SJSA1 (cell line): ENCODE data around the gene CLRN3. TPM values are rescaled to one million over a fixed set of nuclear protein-coding genes. Genes with fewer than 3 reads are reported as not detected.

Experiments
- DNase-seq, 2 experiments: peaks; one replicate each; pipeline ENCODE4 v3.0.0-alpha.2; 2015 to 2020; ENCODE audit warnings: low spot score in 2 of 2, low read depth in 1 of 2
- H3K27ac ChIP-seq: fragments of 250-450 bp; sonication (Bioruptor Pico); 2 replicates; pipeline ENCODE4 v1.5.1; 2020; ENCODE audit warnings: mild to moderate bottlenecking, moderate library complexity
- H3K27me3 ChIP-seq: fragments of 250-450 bp; sonication (Bioruptor Pico); replicated peaks from 2 replicates; pipeline ENCODE4 v1.5.1; 2020; ENCODE audit warnings: mild to moderate bottlenecking, moderate library complexity
- H3K36me3 ChIP-seq: fragments of 250-450 bp; sonication (Bioruptor Pico); 2 replicates; pipeline ENCODE4 v1.5.1; 2020; ENCODE audit warnings: mild to moderate bottlenecking
- H3K4me1 ChIP-seq: fragments of 250-450 bp; sonication (Bioruptor Pico); replicated peaks from 2 replicates; pipeline ENCODE4 v1.6.1; 2021; ENCODE audit warnings: mild to moderate bottlenecking
- H3K4me3 ChIP-seq: fragments of 250-450 bp; sonication (Bioruptor Pico); 2 replicates; pipeline ENCODE4 v1.5.1; 2020; ENCODE audit warnings: mild to moderate bottlenecking
- H3K9me3 ChIP-seq: fragments of 250-450 bp; sonication (Bioruptor Pico); replicated peaks from 2 replicates; pipeline ENCODE4 v1.5.1; 2020; ENCODE audit warnings: mild to moderate bottlenecking
- total RNA-seq: library from RNA; depleted of rRNA; stranded (reverse); fragments of >200 nt; shearing (Covaris generic); gene quantifications from 2 replicates; pipeline ENCODE4 v1.2.3, GENCODE V29; 2014

Gene CLRN3
- total RNA-seq, 1 experiment from 2014 or later: not detected

- H3K9me3 ChIP-seq: no peaks in the 10 kb centered on the region
- no peak for DNase-seq
- H3K27me3 ChIP-seq: no peaks in the 10 kb centered on the region; the same call in 1 of the 2 replicates
- no peaks in the 10 kb centered on the region for H3K4me1 ChIP-seq
- H3K4me3 ChIP-seq: no peak overlapping the region
- H3K36me3 ChIP-seq: no peaks in the 10 kb centered on the region
- no peak overlapping the region for H3K27ac ChIP-seq
Observed at GRCh38 chr10:127849921-127850320, 42.8 kb downstream of the CLRN3 start.

GRCh38 chr10:127849224-127849623 lies 43.5 kb downstream of the CLRN3 start:
- H3K9me3 ChIP-seq: no peaks in the 10 kb centered on the region
- DNase-seq: no peak
- no peaks in the 10 kb centered on the region for H3K4me1 ChIP-seq
- H3K27me3 ChIP-seq: no peaks in the 10 kb centered on the region; the same call in 1 of the 2 replicates
- H3K4me3 ChIP-seq: no peak overlapping the region
- H3K36me3 ChIP-seq: no peaks in the 10 kb centered on the region
- H3K27ac ChIP-seq: no peak overlapping the region

DNA sequence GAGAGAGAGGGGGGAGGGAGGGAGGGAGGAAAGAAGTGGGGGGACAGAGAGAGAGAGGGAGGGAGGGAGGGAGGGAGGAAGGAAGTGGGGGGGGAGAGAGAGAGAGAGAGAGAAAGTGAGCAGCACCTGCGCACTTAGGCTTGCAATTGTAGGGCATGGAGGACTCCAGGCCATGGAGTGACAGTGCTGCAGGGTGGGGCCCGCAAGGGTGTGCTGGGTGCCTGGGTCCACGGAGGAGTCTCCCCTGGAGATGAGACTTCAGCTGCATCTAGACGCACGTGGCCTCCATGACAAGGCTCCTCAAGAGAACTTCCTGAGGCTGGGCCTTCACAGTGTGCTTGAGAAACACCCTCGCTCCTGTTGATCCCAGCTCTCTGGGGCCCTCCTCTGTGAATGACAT lies 44.5 kb downstream of the CLRN3 start:
- Histone ChIP-seq H3K4me3 (no peak overlapping the region), H3K4me1 (no peaks in the 10 kb centered on the region), H3K36me3 (no peaks in the 10 kb centered on the region), H3K27me3 (no peaks in the 10 kb centered on the region; the same call in 1 of the 2 replicates), H3K9me3 (no peaks in the 10 kb centered on the region), H3K27ac (no peak overlapping the region)
- DNase-seq: no peak

DNA sequence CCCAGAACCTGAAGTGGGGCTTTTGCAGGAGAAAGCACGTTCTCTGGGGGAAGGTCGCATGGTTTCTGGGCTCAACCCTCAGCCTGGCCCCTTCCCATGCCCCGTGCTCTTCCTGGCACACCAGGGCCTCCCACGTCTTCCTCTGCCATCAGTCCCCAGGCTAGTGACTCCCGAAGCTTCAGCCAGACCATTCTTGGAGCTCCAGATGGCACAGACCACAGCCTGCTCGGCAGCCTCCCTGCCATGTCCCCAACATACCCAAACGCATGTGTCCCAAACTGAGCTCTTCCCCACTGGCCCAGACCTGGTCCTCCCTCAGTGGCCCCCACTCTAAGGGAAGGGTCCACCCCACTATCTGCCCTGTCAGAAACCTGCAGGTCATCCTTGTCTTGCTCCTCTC lies 47.0 kb downstream of the CLRN3 start:
- no peaks in the 10 kb centered on the region for H3K4me1 ChIP-seq
- H3K9me3 ChIP-seq: no peaks in the 10 kb centered on the region
- H3K36me3 ChIP-seq: no peaks in the 10 kb centered on the region
- H3K27ac ChIP-seq: no peak overlapping the region
- H3K4me3 ChIP-seq: no peak overlapping the region
- no peak for DNase-seq
- H3K27me3 ChIP-seq: no peaks in the 10 kb centered on the region

- DNase-seq: no peak
Observed at GRCh38 chr10:127840884-127841283, 51.9 kb downstream of the CLRN3 start.

GRCh38 chr10:127836966-127837365 lies 55.8 kb downstream of the CLRN3 start:
- Histone ChIP-seq H3K27me3 (no peaks in the 10 kb centered on the region), H3K4me3 (no peak overlapping the region), H3K4me1 (0 out of 2 replicates have a peak, but pooled peaks cover 3% of the 10 kb centered on the region), H3K9me3 (no peaks in the 10 kb centered on the region), H3K27ac (no peak overlapping the region), H3K36me3 (no peaks in the 10 kb centered on the region)
- no peak for DNase-seq

More at GRCh38 chr10:127840884-127841283, 51.9 kb downstream of the CLRN3 start:
- H3K9me3 ChIP-seq: no peaks in the 10 kb centered on the region
- H3K4me3 ChIP-seq: no peak overlapping the region
- H3K27me3 ChIP-seq: no peaks in the 10 kb centered on the region
- H3K4me1 ChIP-seq: no peaks in the 10 kb centered on the region
- no peak overlapping the region for H3K27ac ChIP-seq
- H3K36me3 ChIP-seq: no peaks in the 10 kb centered on the region

- H3K27ac ChIP-seq: no peak overlapping the region
- H3K9me3 ChIP-seq: no peaks in the 10 kb centered on the region
- H3K27me3 ChIP-seq: no peaks in the 10 kb centered on the region
- H3K36me3 ChIP-seq: no peaks in the 10 kb centered on the region
- 0 out of 2 replicates have a peak, but pooled peaks cover 3% of the 10 kb centered on the region for H3K4me1 ChIP-seq
- H3K4me3 ChIP-seq: no peak overlapping the region
- no peak for DNase-seq
Observed at GRCh38 chr10:127836176-127836575, 56.6 kb downstream of the CLRN3 start.

DNA sequence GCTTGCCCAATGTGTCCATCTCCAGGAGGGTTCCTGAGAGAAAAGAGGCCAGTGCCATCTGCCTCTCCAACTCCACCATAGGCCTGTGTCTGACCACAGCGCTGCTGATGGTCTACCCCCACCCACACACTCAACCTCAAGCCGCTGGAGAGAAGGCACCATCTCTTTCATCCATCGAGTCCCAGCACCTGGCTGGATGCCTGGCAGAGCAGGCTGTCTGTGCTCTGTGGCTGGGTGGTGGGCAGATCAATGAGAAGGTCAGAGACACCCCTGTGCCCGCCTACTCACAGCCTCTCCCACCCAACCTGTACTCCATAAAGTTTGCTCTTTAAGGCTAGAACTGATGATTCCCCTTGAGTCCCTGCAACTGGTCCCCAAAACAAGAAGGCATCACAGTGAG lies 58.0 kb downstream of the CLRN3 start:
- Histone ChIP-seq H3K36me3 (no peaks in the 10 kb centered on the region), H3K9me3 (no peaks in the 10 kb centered on the region), H3K27me3 (no peaks in the 10 kb centered on the region), H3K4me3 (no peak overlapping the region), H3K4me1 (0 out of 2 replicates have a peak, but pooled peaks cover 3% of the 10 kb centered on the region), H3K27ac (no peak overlapping the region)
- no peak for DNase-seq

GRCh38 chr10:127834221-127834620 lies 58.5 kb downstream of the CLRN3 start:
- H3K4me3 ChIP-seq: no peak overlapping the region
- H3K4me1 ChIP-seq: 0 out of 2 replicates have a peak, but pooled peaks cover 3% of the 10 kb centered on the region
- no peaks in the 10 kb centered on the region for H3K36me3 ChIP-seq
- H3K27me3 ChIP-seq: no peaks in the 10 kb centered on the region
- DNase-seq: no peak
- no peak overlapping the region for H3K27ac ChIP-seq
- H3K9me3 ChIP-seq: no peaks in the 10 kb centered on the region

DNA sequence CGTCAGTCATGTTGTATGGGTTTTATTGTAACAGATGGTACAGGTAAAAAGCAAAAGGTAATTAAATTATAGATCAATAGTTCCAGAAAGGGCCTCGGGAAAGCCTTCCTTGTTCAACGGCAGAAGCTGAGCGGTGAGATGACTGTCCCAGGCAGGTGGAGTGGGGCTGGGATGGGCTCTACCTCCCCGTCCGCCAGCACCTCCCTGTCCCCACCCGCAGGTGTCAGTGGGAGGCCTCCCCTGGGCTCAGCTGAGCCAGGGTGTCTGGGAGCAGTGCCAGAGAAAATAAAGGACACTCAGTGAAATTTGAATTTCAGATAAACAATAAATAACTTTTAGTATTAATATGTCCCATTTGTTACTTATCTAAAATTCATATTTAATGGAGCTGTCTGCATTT lies 58.9 kb downstream of the CLRN3 start:
- Histone ChIP-seq H3K27me3 (no peaks in the 10 kb centered on the region), H3K36me3 (no peaks in the 10 kb centered on the region), H3K27ac (no peak overlapping the region), H3K9me3 (no peaks in the 10 kb centered on the region), H3K4me1 (0 out of 2 replicates have a peak, but pooled peaks cover 3% of the 10 kb centered on the region), H3K4me3 (no peak overlapping the region)
- DNase-seq: no peak

DNA sequence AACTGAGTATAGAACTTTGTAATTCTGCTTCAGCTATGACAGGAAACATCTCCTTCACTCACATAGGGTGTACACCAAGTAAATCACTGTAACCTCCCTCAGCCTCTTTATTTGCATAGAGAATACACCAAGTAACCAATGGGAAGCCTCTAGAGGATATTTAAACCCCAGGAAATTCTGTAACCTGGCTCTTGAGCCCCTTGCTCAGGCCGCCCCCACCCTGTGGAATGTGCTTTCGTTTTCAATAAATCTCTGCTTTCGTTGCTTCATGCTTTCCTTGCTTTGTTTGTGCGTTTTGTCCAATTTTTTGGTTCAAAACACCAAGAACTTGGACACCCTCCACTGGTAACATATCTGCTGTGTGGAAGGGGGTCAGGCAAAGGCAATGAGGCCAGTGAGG lies 60.2 kb downstream of the CLRN3 start:
- 0 out of 2 replicates have a peak, but pooled peaks cover 3% of the 10 kb centered on the region for H3K4me1 ChIP-seq
- DNase-seq: no peak
- no peaks in the 10 kb centered on the region for H3K9me3 ChIP-seq
- no peaks in the 10 kb centered on the region for H3K27me3 ChIP-seq
- H3K27ac ChIP-seq: no peak overlapping the region
- H3K36me3 ChIP-seq: no peaks in the 10 kb centered on the region
- no peak overlapping the region for H3K4me3 ChIP-seq

GRCh38 chr10:127830414-127830813 lies 62.3 kb downstream of the CLRN3 start:
- H3K36me3 ChIP-seq: no peaks in the 10 kb centered on the region
- no peak overlapping the region for H3K27ac ChIP-seq
- no peaks in the 10 kb centered on the region for H3K27me3 ChIP-seq
- no peak for DNase-seq
- no peaks in the 10 kb centered on the region for H3K9me3 ChIP-seq
- H3K4me3 ChIP-seq: no peak overlapping the region
- 0 out of 2 replicates have a peak, but pooled peaks cover 3% of the 10 kb centered on the region for H3K4me1 ChIP-seq
